A549 (cell line): ENCODE measurements around the gene HABP2.

ENCODE experiments used
- EP300 ChIP-seq, 2 experiments: fragments of >200 bp; sonication (Bioruptor Twin); formaldehyde crosslinking; IDR thresholded peaks; 2 replicates in 1 of 2; 3 replicates in 1 of 2; pipeline ENCODE4 v1.6.1; 2016 to 2017
- KDM1A ChIP-seq: fragments of 200-600 bp; sonication (generic); IDR thresholded peaks from 2 replicates; pipeline ENCODE4 v1.6.1; 2016; ENCODE audit warnings: low read depth, mild to moderate bottlenecking
- RAD21 ChIP-seq, 2 experiments: fragments of >200 bp in 1 of 2; sonication (Bioruptor Twin) in 1 of 2; formaldehyde crosslinking in 1 of 2; IDR thresholded peaks in 1 of 2; conservative IDR thresholded peaks in 1 of 2; 2 replicates in 1 of 2; 3 replicates in 1 of 2; pipeline ENCODE4 v1.6.1; 2012 to 2018; ENCODE audit warnings: inconsistent platforms in 1 of 2

DNA sequence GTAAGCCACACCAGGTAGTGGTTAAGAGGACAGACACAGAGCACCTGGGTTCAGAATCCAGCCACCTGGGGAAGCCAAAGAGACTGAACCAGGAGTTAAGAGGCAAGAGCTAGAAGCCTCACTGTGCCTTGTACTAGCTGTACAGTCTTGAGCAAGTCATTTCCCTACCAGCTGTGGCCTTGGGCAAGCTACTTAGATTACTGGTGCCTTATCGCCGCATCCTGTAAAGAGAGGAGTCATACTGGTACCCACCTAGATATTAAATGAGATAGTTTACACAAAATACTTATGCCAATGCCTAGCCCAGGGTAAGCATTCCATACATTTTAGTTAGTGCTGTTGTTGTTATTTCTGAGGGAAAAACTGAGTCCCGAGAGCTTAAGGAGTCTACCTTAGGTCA is 47.7 kb downstream of the HABP2 start:
- no peak for TF ChIP-seq KDM1A
- TF ChIP-seq EP300 (IDR thresholded peaks at IDR 0.05) = no peak
- TF ChIP-seq RAD21 (conservative IDR thresholded peaks at IDR 0.05 in 1 of 2, IDR thresholded peaks at IDR 0.05 in 1 of 2) = no peak
